Lower lobe of right lung (tissue), 2 donors: ENCODE measurements around the gene NEURL1B. TPM values are rescaled to one million over a fixed set of nuclear protein-coding genes. Genes with fewer than 3 reads are reported as not detected.
"Not testable (repeated sequence)": the region's sequence is repeated elsewhere in the genome, so short reads cannot be mapped to it uniquely, and the experiment has no call there.

Source experiments
- ATAC-seq, 2 donors: fragments of 200-7000 bp; cut with Tn5 transposase; one replicate each; pipeline ENCODE4 v1.9.1; 2020 to 2022; ENCODE audit warnings: mild to moderate bottlenecking in 2 of 2, moderate library complexity in 2 of 2
- DNase-seq: peaks from one replicate; pipeline ENCODE4 v3.0.0-alpha.2; 2020
- H3K27ac ChIP-seq: fragments of 200-600 bp; one replicate; pipeline ENCODE4 v1.8.0; 2022
- H3K27me3 ChIP-seq: fragments of 200-600 bp; one replicate; pipeline ENCODE4 v1.8.0; 2022; ENCODE audit warnings: low read depth
- H3K36me3 ChIP-seq: fragments of 200-600 bp; one replicate; pipeline ENCODE4 v1.8.0; 2022; ENCODE audit warnings: mild to moderate bottlenecking
- H3K4me1 ChIP-seq: fragments of 200-600 bp; one replicate; pipeline ENCODE4 v1.8.0; 2022
- H3K4me3 ChIP-seq: fragments of 200-600 bp; one replicate; pipeline ENCODE4 v1.8.0; 2022; ENCODE audit warnings: mild to moderate bottlenecking
- H3K9me3 ChIP-seq: fragments of 200-600 bp; one replicate; pipeline ENCODE4 v1.8.0; 2022
- CTCF ChIP-seq: fragments of 200-600 bp; IDR thresholded peaks from one replicate; pipeline ENCODE4 v1.8.0; 2022; ENCODE audit warnings: antibody characterized with exemption, mild to moderate bottlenecking
- intact Hi-C: fragments of 100-400 bp; cut with DNase I; formaldehyde crosslinking; loops from one replicate; pipeline ENCODE4 v1.11.0; 2022
- total RNA-seq: library from RNA; stranded (reverse); fragmentation: NEBNext Ultra II Directional; extraction: Animal tissue kit (Norgen Biotek cat#: 25700); gene quantifications from one replicate; pipeline ENCODE4 v1.2.1, GENCODE V29; 2021
- donor health status: DM: no; HTN: yes; CAD: no; lungs with severe emphysema.

NEURL1B gene
- total RNA-seq, 1 donor from 2014 or later = 24.8 TPM

GRCh38 chr5:172670005-172670402 lies 28.9 kb downstream of the NEURL1B start:
- no peak for ATAC-seq
- no peak for DNase-seq
- intact Hi-C loops = no loop called here
- TF ChIP-seq CTCF = no peak
- Histone ChIP-seq H3K36me3 (peaks cover 12% of the 10 kb centered on the region), H3K27ac (no peak overlapping the region), H3K27me3 (no peaks in the 10 kb centered on the region), H3K4me3 (no peak overlapping the region), H3K4me1 (peaks cover 26% of the 10 kb centered on the region), H3K9me3 (no peaks in the 10 kb centered on the region)

- intact Hi-C loops = no loop called here
- TF ChIP-seq CTCF = no peak
These were observed 29.4 kb downstream of the NEURL1B start for GRCh38 chr5:172670444-172670843.

GRCh38 chr5:172671091-172671490 lies 30.0 kb downstream of the NEURL1B start:
- Histone ChIP-seq H3K27ac (no peak overlapping the region), H3K27me3 (no peaks in the 10 kb centered on the region), H3K4me3 (no peak overlapping the region), H3K4me1 (peaks cover 20% of the 10 kb centered on the region), H3K9me3 (no peaks in the 10 kb centered on the region), H3K36me3 (peaks cover 12% of the 10 kb centered on the region)
- intact Hi-C loops = no loop called here
- no peak for DNase-seq
- no peak for ATAC-seq
- TF ChIP-seq CTCF = no peak

More at GRCh38 chr5:172670444-172670843, 29.4 kb downstream of the NEURL1B start:
- no peaks in the 10 kb centered on the region for H3K27me3 ChIP-seq
- no peak for ATAC-seq
- peaks cover 22% of the 10 kb centered on the region for H3K4me1 ChIP-seq
- no peak overlapping the region for H3K4me3 ChIP-seq
- peaks cover 12% of the 10 kb centered on the region for H3K36me3 ChIP-seq
- H3K27ac ChIP-seq = no peak overlapping the region
- no peak for DNase-seq
- H3K9me3 ChIP-seq = no peaks in the 10 kb centered on the region

GRCh38 chr5:172672681-172673080 lies 31.6 kb downstream of the NEURL1B start:
- TF ChIP-seq CTCF = no peak
- Histone ChIP-seq H3K27ac (no peak overlapping the region), H3K27me3 (no peaks in the 10 kb centered on the region), H3K9me3 (no peaks in the 10 kb centered on the region), H3K4me1 (peaks cover 8% of the 10 kb centered on the region), H3K4me3 (no peak overlapping the region), H3K36me3 (peaks cover 17% of the 10 kb centered on the region)
- intact Hi-C loops = no loop called here
- no peak for ATAC-seq
- DNase-seq = no peak

GRCh38 chr5:172674155-172674554 lies 33.1 kb downstream of the NEURL1B start:
- peaks cover under 1% of the 10 kb centered on the region for H3K4me1 ChIP-seq
- no peak overlapping the region for H3K4me3 ChIP-seq
- no peaks in the 10 kb centered on the region for H3K27me3 ChIP-seq
- intact Hi-C loops = no loop called here
- H3K36me3 ChIP-seq = peaks cover 17% of the 10 kb centered on the region
- TF ChIP-seq CTCF = no peak
- no peak overlapping the region for H3K27ac ChIP-seq
- DNase-seq (no peak), ATAC-seq (no peak)
- no peaks in the 10 kb centered on the region for H3K9me3 ChIP-seq

GRCh38 chr5:172676914-172677475 lies 35.9 kb downstream of the NEURL1B start:
- no peaks in the 10 kb centered on the region for H3K9me3 ChIP-seq
- H3K4me1 ChIP-seq = peaks cover 14% of the 10 kb centered on the region
- intact Hi-C loops = no loop called here
- no peak for DNase-seq
- H3K27me3 ChIP-seq = no peaks in the 10 kb centered on the region
- no peak for TF ChIP-seq CTCF
- no peak overlapping the region for H3K27ac ChIP-seq
- H3K36me3 ChIP-seq = peaks cover 5% of the 10 kb centered on the region
- no peak overlapping the region for H3K4me3 ChIP-seq
- no peak for ATAC-seq

- H3K4me3 ChIP-seq, H3K9me3 ChIP-seq, H3K36me3 ChIP-seq, intact Hi-C loops, DNase-seq, H3K27me3 ChIP-seq, H3K27ac ChIP-seq, ATAC-seq: not testable (repeated sequence)
- H3K4me1 ChIP-seq = peaks cover 14% of the 10 kb centered on the region
These were observed 37.4 kb downstream of the NEURL1B start for GRCh38 chr5:172678362-172678874.
